Neural cell (in vitro differentiated cells): ENCODE results near the gene SKI. TPM values are rescaled to one million over a fixed set of nuclear protein-coding genes. Genes with fewer than 3 reads are reported as not detected.

ENCODE experiments used
- H2AFZ ChIP-seq: fragments of 200-600, 300-800 bp; sonication (generic), shearing (Covaris generic); 2 replicates; pipeline ENCODE4 v1.6.0; 2014; ENCODE audit warnings: low read depth, mild to moderate bottlenecking, antibody characterized with exemption, low read length, moderate library complexity
- H3F3A ChIP-seq: fragments of 200-600 bp; shearing (Covaris generic); 2 replicates; pipeline ENCODE4 v1.6.1; 2016; ENCODE audit warnings: mild to moderate bottlenecking, moderate library complexity, mixed read lengths, antibody characterized with exemption, low read length; ENCODE audit not compliant: insufficient read depth, poor library complexity, severe bottlenecking
- H3K27ac ChIP-seq: fragments of 200-600, 300-800 bp; sonication (generic), shearing (Covaris generic); 2 replicates; pipeline ENCODE4 v1.5.1; 2014; ENCODE audit warnings: mild to moderate bottlenecking, low read length, moderate library complexity
- H3K27me3 ChIP-seq: fragments of 300-800, 200-600 bp; sonication (generic), shearing (Covaris generic); 2 replicates; pipeline ENCODE4 v1.6.0; 2014; ENCODE audit warnings: mild to moderate bottlenecking, low read depth, low read length, moderate library complexity; ENCODE audit not compliant: insufficient read depth
- H3K36me3 ChIP-seq: fragments of 300-800, 200-600 bp; sonication (generic), shearing (Covaris generic); 2 replicates; pipeline ENCODE4 v1.5.1; 2014; ENCODE audit warnings: mild to moderate bottlenecking, antibody characterized with exemption, low read length, moderate library complexity; ENCODE audit not compliant: insufficient read depth
- H3K4me2 ChIP-seq: fragments of 300-800, 200-600 bp; sonication (generic), shearing (Covaris generic); 2 replicates; pipeline ENCODE4 v1.6.0; 2014; ENCODE audit warnings: mild to moderate bottlenecking, low read length
- H3K4me3 ChIP-seq: fragments of 300-800, 200-600 bp; sonication (generic), shearing (Covaris generic); 2 replicates; pipeline ENCODE4 v1.5.1; 2014; ENCODE audit warnings: mild to moderate bottlenecking, low read length, moderate library complexity
- H3K79me2 ChIP-seq: fragments of 200-600 bp; shearing (Covaris generic); replicated peaks from 2 replicates; pipeline ENCODE4 v1.6.0; 2014; ENCODE audit warnings: mild to moderate bottlenecking, low read length, moderate library complexity; ENCODE audit not compliant: insufficient read depth
- H3K9ac ChIP-seq: fragments of 300-800, 200-600 bp; sonication (generic), shearing (Covaris generic); 2 replicates; pipeline ENCODE4 v1.6.1; 2016; ENCODE audit warnings: mild to moderate bottlenecking, low read length, mixed read lengths
- H3K9me2 ChIP-seq: fragments of 200-600 bp; shearing (Covaris generic); 2 replicates; pipeline ENCODE4 v1.6.1; 2016; ENCODE audit warnings: mild to moderate bottlenecking, low read length, mixed read lengths; ENCODE audit not compliant: insufficient read depth
- H3K9me3 ChIP-seq: fragments of 200-600, 300-800 bp; sonication (generic), shearing (Covaris generic); 2 replicates; pipeline ENCODE4 v1.6.1; 2016; ENCODE audit warnings: mild to moderate bottlenecking, mixed run types, low read length, moderate library complexity, mixed read lengths
- H4K20me1 ChIP-seq: fragments of 200-600 bp; shearing (Covaris generic); 2 replicates; pipeline ENCODE4 v1.6.1; 2016; ENCODE audit warnings: mild to moderate bottlenecking, mixed run types; ENCODE audit not compliant: insufficient read depth
- CTCF ChIP-seq: fragments of 450-650 bp; IDR thresholded peaks from 2 replicates; pipeline ENCODE4 v1.5.1; 2014; ENCODE audit warnings: antibody characterized with exemption, mild to moderate bottlenecking, moderate library complexity; ENCODE audit not compliant: poor library complexity, severe bottlenecking
- EP300 ChIP-seq: fragments of 450-650 bp; conservative IDR thresholded peaks from 2 replicates; pipeline ENCODE4 v1.6.1; 2014; ENCODE audit warnings: antibody characterized with exemption, mild to moderate bottlenecking, moderate library complexity; ENCODE audit not compliant: poor library complexity, severe bottlenecking
- EZH2 ChIP-seq: fragments of 200-600, 300-800 bp; shearing (Covaris generic), sonication (generic); IDR thresholded peaks from 2 replicates; pipeline ENCODE4 v1.6.1; 2014; ENCODE audit warnings: antibody characterized with exemption, low read length, borderline replicate concordance, mild to moderate bottlenecking; ENCODE audit not compliant: insufficient read depth, poor library complexity, severe bottlenecking
- MXI1 ChIP-seq: fragments of 450-650 bp; conservative IDR thresholded peaks from 2 replicates; pipeline ENCODE4 v1.6.1; 2014; ENCODE audit warnings: antibody characterized with exemption, mild to moderate bottlenecking; ENCODE audit not compliant: poor library complexity, severe bottlenecking
- POLR2AphosphoS5 ChIP-seq: IDR thresholded peaks from 2 replicates; pipeline ENCODE4 v1.6.1; 2012
- RAD21 ChIP-seq: fragments of 450-650 bp; conservative IDR thresholded peaks from 2 replicates; pipeline ENCODE4 v1.6.1; 2014; ENCODE audit warnings: antibody characterized with exemption, mild to moderate bottlenecking, moderate library complexity
- REST ChIP-seq: IDR thresholded peaks from 2 replicates; pipeline ENCODE4 v1.6.1; 2012; ENCODE audit warnings: borderline replicate concordance
- SMC3 ChIP-seq: fragments of 450-650 bp; conservative IDR thresholded peaks from 2 replicates; pipeline ENCODE4 v1.6.1; 2014; ENCODE audit warnings: antibody characterized with exemption, mild to moderate bottlenecking, moderate library complexity; ENCODE audit not compliant: poor library complexity
- TAF1 ChIP-seq: IDR thresholded peaks from 2 replicates; pipeline ENCODE4 v1.6.1; 2012; ENCODE audit warnings: low read depth
- polyA plus RNA-seq: library from polyadenylated mRNA; depleted of rRNA; stranded (reverse); fragments of >200 nt; gene quantifications from 2 replicates; pipeline ENCODE4 v1.2.3, GENCODE V29; 2014

The SKI gene
- polyA plus RNA-seq, 1 donor from 2014 or later: 4.1 TPM

GRCh38 chr1:2184531-2184930 is 43.6 kb upstream of the SKI start:
- Histone ChIP-seq H4K20me1 (no peaks in the 10 kb centered on the region), H3K9ac (no peak overlapping the region), H3K4me3 (no peak overlapping the region), H2AFZ (no peak overlapping the region), H3K4me2 (no peak overlapping the region), H3K9me3 (no peaks in the 10 kb centered on the region), H3K27ac (no peak overlapping the region), H3F3A (no peaks in the 10 kb centered on the region), H3K36me3 (no peaks in the 10 kb centered on the region), H3K79me2 (no peaks in the 10 kb centered on the region), H3K9me2 (no peaks in the 10 kb centered on the region), H3K27me3 (no peaks in the 10 kb centered on the region)
- TF ChIP-seq RAD21: no peak
- TF ChIP-seq TAF1: no peak
- TF ChIP-seq CTCF: no peak
- no peak for TF ChIP-seq EP300
- TF ChIP-seq EZH2: no peak
- TF ChIP-seq SMC3: no peak
- no peak for TF ChIP-seq MXI1
- TF ChIP-seq REST: no peak
- no peak for TF ChIP-seq POLR2AphosphoS5

- no peak for TF ChIP-seq POLR2AphosphoS5
- no peak for TF ChIP-seq RAD21
- TF ChIP-seq SMC3: no peak
- TF ChIP-seq CTCF: no peak
- no peak for TF ChIP-seq TAF1
- TF ChIP-seq EP300: no peak
- no peak for TF ChIP-seq MXI1
- no peak for TF ChIP-seq REST
- no peak for TF ChIP-seq EZH2
- H3K36me3 ChIP-seq: no peaks in the 10 kb centered on the region
- no peaks in the 10 kb centered on the region for H3K9me3 ChIP-seq
- H3K9me2 ChIP-seq: no peaks in the 10 kb centered on the region
- no peaks in the 10 kb centered on the region for H4K20me1 ChIP-seq
- H3K4me2 ChIP-seq: no peak overlapping the region
- no peak overlapping the region for H3K27ac ChIP-seq
- H3K4me3 ChIP-seq: no peak overlapping the region
- H3K79me2 ChIP-seq: no peaks in the 10 kb centered on the region
- H3F3A ChIP-seq: no peaks in the 10 kb centered on the region
- no peak overlapping the region for H2AFZ ChIP-seq
- no peaks in the 10 kb centered on the region for H3K27me3 ChIP-seq
- H3K9ac ChIP-seq: no peak overlapping the region
These were observed 43.2 kb upstream of the SKI start for GRCh38 chr1:2184934-2185333.
